HG02623 (cell line): Measurements from ENCODE around the gene FGF21.
A peak's percentile ranks its signal among the peaks of the same experiment; 100 is the strongest.
"Not testable (repeated sequence)": the region's sequence is repeated elsewhere in the genome, so short reads cannot be mapped to it uniquely, and the experiment has no call there.

Source experiments
- ATAC-seq: cut with Tn5 transposase; IDR thresholded peaks from one replicate; pipeline ENCODE4 v1.9.1; 2021; ENCODE audit warnings: moderate library complexity; ENCODE audit not compliant: unreplicated experiment

The FGF21 gene

DNA sequence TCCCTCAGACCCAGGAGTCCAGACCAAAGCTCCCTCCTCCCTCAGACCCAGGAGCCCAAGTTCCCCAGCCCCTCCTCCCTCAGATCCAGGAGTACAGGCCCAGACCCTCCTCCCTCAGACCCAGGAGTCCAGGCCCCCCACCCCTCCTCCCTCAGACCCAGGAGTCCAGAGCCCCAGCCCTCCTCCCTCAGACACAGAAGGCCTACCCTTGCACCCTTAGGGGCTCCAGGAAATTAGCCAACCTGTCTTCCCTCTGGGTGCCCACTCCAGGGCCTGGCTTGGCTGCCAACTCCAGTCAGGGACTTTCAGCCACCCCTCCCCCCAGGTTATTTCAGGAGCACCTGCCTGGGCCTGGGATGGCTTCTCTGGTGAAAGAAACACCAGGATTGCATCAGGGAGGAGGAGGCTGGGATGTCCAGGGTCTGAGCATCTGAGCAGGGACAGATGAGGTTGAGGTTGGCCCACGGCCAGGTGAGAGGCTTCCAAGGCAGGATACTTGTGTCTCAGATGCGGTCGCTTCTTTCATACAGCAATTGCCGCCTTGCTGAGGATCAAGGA, at the start of gene FGF21:
FGF21 (plus strand) TSS at position 441 of the 558 bp plus-strand sequence. CDS start 713 bp downstream, outside the sequence.
- ATAC-seq: no peak

DNA sequence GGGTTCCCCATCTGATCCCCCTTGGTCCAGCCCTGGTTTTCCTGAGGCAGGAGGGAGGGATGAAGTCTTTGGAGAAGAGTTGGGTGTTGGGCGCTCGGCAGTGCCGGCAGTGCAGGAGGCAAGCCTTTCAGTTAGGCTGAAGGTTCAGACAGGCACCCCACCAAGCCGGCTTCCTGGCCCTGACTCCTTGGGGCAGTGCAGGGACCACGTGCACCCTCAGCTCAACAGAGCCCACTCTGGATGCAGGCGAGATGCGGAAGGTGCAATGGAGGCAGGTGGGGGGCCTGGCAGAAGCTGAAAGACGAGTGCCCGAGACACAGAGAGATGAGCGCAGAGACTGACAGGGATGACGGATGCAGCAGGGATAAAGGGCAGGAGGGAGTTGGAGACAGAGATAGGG, 46.9 kb upstream of the FGF21 start:
- ATAC-seq: no peak

DNA sequence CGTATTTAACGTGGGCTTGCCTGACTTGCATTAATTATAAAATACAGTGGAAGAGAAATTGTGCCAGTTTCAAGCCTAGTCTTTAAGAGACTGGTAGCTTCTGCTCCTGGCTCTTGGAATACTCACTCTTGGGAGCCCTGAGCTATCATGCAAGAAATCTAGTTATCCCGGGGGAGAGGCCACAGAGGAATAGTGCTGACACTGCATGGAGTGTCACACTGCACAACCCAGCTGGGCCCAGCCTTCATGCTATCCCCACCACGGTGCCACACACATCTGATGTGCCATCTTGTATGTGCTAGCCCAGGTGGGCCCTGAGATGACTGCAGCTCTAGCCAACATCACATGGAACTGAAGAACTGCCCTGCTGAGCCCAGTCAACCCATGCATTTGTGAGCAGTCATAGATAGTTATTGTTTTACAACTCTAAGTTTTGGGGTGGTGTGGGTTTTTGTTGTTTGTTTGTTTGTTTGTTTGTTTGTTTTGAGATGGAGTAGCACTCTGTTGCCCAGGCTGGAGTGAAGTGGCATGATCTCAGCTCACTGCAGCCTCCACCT, 44.1 kb upstream of the FGF21 start:
- no peak for ATAC-seq

GRCh38 chr19:48713041-48713863, 42.1 kb upstream of the FGF21 start:
- ATAC-seq: no peak

- peak; percentile 77 for ATAC-seq
Observed at GRCh38 chr19:48713864-48714755, 41.2 kb upstream of the FGF21 start.

- no peak for ATAC-seq
Observed at GRCh38 chr19:48714759-48715675, 40.3 kb upstream of the FGF21 start.

- no peak for ATAC-seq
Observed at GRCh38 chr19:48715681-48716171, 39.6 kb upstream of the FGF21 start.

DNA sequence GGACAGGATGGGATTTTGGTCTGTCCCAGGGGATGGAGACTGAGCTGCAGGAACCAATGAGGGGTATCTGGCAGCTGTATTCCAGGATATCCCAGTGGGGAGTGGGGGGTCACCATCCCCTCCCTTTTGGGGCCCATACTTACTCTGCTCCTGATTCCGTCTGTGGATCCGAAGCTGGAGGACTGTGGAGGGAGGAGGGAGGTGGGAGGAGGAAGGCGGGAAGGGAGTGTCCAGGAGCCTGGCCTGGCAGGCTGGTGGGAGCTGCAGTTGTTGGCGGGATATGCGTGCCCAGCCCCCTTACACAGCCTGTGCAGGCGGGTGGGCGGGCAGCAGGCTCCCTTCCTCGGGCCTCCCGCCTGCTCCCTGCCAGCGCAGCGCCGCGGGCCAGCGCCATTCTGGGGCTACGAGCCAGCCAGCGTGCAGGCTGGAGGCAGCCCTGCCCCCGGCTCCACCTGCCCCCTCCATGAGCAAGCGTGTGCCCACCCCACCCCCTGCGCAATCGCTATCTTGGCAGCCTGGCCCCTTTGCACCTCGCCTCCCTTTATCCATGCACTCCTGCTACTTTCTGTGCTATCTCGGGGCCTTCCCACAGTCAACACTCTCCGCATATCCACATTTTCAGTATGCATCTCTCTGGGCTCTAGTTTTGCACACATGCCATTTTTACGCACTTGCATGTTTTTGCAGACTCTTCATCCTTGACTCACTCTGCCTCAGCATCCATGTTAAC, 38.6 kb upstream of the FGF21 start:
- ATAC-seq: no peak

GRCh38 chr19:48718106-48718505, 37.2 kb upstream of the FGF21 start:
- not testable (repeated sequence) for ATAC-seq

DNA sequence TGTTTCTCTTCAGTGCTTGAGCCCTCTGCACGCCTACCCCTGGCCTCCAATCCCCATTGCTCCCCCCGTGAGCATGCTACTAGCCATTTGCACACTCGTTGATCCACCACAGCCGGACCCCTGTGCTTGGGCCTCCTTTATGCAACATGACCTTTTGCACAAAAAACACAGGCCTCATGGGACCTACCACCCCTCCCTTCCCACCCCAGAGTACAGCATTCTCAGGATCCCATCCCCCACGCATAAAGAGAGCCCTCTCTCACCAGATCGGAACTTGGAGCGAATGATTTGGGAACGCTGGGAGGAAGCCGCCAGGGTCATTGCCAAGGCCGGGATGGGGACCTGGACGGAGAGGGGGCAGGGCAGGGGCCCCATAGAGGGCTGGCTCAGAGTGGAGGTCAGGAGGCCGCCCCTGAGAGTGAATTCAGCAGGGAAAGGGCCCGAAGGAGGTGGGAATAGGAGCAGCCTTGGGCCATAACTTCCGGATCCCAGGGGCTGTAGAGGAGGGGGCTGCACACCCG, 36.6 kb upstream of the FGF21 start:
- ATAC-seq: no peak

- ATAC-seq: no peak
Observed at GRCh38 chr19:48719263-48720171, 35.8 kb upstream of the FGF21 start, which contains the start of gene MAMSTR. TSS of gene MAMSTR (minus strand) at chr19:48719725. CDS start at chr19:48719031, 694 bp downstream.

DNA sequence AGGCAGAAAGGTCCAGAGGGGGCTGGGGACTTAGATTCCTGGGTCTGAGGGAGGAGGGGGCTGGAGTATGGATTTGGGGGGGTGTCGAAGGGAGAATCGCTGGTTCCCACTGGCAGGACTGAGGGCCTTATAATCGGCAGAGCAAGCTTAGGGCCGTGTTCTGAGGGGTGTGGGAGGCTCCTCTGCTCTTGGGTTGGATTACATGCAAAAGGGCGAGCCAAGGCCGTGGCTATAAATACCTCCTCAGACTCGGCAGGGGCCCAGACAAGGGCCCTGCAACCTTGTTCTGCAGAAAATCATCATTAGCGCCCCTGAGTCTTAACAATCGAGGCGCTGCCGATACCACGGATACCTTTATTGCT, 35.1 kb upstream of the FGF21 start:
- no peak for ATAC-seq

GRCh38 chr19:48720613-48721296, 34.6 kb upstream of the FGF21 start:
- ATAC-seq: peak; percentile 71

DNA sequence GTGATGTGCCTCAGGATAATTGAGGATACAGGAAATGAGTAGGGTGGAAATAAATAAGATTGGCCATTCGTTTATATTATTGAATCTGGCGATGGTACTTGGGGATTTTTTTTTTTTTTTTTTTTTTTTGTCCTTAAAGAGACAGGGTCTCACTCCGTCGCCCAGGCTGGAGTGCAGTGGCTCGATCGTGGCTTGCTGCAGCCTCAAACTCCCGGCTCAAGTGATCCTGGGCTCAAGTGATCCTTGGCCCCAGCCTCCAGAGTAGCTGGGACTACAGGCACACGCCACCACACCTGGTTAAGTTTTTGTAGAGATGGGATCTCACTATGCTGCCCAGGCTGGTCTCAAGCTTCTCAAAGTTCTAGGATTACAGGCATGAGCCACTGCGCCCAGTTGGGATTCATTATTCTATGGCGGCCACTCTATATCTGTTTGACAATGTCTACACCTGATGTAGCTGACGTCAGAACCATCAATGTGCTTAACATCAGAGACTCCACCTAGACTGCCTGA, 33.1 kb upstream of the FGF21 start:
- no peak for ATAC-seq

GRCh38 chr19:48724796-48725753, 30.2 kb upstream of the FGF21 start:
- ATAC-seq: no peak

- no peak for ATAC-seq
Observed at GRCh38 chr19:48726556-48726955, 28.8 kb upstream of the FGF21 start.
